NAMALWA (cell line): ENCODE data around the gene COLGALT1.
"Not testable (repeated sequence)": the region's sequence is repeated elsewhere in the genome, so short reads cannot be mapped to it uniquely, and the experiment has no call there.

Source experiments
- DNase-seq: peaks from one replicate; pipeline ENCODE4 v3.0.0-alpha.2; 2015; ENCODE audit warnings: low spot score

COLGALT1 gene

GRCh38 chr19:17562097-17562496 is 6.6 kb downstream of the COLGALT1 start:
- DNase-seq, result no peak

DNA sequence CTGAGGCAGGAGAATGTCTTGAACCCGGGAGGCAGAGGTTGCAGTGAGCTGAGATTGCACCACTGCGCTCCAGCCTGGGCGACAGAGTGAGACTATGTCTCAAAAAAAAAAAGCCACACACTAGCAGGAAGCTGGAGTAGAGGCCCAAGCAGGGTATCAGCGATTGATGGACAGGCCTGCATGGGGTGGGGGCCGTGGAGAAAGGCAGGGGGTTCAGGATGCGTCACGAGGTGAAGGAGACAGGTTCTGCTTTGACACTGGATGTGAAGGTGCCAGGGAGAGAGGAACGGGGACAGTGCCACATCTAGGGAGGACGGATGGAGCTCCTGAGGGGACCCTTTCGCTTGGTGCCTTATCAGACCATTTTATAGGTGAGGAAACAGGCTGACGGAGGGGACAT is 7.1 kb downstream of the COLGALT1 start:
- no peak for DNase-seq

GRCh38 chr19:17564781-17565180 is 9.3 kb downstream of the COLGALT1 start:
- no peak for DNase-seq

DNA sequence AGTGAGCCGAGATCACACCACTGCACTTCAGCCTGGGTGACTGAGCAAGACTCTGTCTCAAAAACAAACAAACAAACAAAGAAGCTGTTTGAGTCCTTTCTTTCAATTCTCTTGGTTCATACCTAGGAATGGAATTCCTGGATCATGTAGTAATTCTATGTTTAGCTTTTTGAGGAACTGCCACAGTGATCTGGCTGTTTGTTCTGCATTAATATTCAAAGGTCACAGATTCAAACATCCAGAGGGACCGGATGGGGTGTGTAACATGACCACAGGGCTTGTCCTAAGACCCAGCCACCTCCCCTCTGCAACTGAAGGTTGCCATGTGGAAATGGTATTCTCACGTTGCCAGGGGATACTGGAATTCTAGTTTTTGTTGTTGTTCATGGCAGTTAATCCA is 10.2 kb downstream of the COLGALT1 start:
- DNase-seq, result no peak

DNA sequence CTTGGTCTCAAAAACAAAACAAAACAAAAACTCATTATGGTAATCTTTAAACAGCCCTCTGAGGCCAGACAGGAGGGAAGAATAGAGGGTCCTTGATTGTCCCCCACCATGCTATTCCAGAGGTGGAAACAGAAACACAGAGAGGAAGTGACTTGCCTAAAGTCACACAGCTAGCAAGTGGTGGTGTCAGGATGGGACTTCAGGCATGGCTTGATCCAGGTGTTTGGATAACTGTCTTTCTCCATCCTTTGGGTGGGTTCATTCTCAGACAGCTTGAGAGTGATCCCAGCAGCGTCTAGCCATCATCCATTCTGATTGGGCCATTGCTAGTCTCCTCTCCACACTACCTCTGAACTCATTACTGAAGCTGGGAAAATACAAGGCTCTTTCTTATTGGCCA is 12.5 kb downstream of the COLGALT1 start:
- no peak for DNase-seq

DNA sequence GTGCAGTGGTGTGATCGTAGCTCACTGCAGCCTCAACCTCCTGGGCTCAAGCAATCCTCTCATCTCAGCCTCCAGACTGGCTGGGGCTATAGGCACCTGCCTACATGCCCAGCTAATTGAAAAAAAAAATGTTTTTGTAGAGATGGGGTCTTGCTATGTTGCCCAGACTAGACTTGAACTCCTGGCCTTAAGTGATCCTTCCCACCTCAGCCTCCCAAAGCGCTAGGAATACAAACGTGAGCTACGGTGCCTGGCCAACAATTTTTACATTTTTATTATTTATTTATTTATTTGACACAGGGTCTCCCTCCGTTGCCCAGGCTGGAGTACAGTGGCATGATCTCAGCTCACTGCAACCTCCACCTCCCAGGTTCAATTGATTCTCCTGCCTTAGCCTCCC is 14.8 kb downstream of the COLGALT1 start:
- not testable (repeated sequence) for DNase-seq

DNA sequence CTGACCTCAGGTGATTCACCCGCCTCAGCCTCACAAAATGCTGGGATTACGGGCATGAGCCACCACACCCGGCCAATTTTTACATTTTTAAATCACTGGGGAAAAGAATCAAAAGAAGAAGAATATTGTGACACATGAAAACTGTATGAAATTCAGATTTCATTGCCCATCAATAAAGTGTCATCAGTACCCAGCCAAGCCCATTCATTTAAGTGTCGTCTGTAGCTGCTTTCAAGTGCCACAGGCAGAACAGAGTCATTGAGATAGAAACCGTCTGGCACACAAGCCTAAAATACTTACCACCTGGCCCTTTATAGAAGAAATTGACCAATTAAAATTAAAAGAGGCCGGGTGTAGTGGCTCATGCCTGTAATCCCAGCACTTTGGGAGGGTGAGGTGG is 15.3 kb downstream of the COLGALT1 start:
- DNase-seq, result no peak

DNA sequence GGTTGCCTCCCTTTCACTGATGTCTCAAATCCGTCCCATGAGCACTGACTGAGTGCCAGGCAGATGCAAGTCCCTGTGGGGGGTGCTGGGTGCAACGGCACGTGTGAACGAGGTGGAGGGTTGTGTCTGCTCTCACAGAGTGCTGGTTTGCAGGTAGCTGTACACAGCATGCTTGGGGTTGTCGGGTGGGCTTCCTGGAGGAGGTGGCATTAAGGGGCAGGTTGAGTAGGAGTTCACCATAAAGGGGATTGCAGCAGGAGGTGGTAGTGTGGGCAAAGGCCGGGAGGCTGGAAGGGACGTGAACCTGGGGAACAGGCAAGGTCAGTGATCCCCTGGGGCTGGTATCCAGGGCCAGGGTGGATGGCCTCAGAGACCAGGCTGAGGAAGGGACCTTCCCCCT is 17.2 kb downstream of the COLGALT1 start:
- no peak for DNase-seq

DNA sequence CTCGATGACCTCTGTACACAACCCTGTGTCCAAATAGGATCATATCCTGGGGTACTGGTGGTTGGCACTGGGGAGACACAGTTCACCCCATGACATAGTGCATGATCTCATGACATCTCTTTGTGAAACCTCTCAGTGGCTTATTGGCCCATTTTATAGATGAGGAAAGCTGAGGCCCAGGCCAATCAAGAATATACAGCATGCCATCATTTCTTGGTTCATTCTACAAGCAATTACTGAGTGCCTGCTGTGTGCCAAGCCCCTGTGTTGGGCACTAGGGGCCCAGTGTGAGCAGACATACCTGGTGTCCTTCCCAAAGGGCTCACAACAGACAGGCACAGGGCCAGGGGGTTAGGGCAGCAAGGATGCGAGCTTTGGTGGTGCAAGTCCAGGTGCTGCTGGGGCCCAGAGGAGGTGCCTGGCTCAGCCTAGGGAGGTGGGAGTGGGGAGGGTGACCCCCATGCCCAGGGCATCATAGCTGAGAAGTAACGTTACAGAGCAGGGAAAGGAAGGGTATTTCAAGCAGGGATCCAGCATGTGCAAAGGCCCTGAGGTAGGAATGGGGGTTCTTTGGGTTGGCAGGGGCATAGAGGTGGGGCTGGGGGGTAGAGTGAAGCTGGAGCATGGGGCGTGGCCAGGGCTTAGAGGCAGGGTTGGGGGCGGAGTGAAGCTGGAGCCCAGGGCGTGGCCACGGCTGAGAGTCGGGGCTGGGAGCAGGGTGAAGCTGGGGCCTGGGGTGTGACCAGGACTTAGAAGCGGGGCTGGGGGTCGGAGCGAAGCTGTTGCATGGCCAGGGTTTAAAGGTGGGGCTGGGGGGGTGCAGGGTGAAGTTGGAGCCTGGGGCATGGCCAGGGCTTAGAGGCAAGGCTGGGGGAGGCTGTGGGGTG is 20.7 kb downstream of the COLGALT1 start:
- DNase-seq, result no peak

- DNase-seq, result peak; percentile 66
Observed at GRCh38 chr19:17576758-17577456, 21.5 kb downstream of the COLGALT1 start.

GRCh38 chr19:17577457-17578097 is 22.1 kb downstream of the COLGALT1 start:
- DNase-seq, result no peak

GRCh38 chr19:17579661-17580244 is 24.3 kb downstream of the COLGALT1 start:
- DNase-seq, result peak; percentile 95

DNA sequence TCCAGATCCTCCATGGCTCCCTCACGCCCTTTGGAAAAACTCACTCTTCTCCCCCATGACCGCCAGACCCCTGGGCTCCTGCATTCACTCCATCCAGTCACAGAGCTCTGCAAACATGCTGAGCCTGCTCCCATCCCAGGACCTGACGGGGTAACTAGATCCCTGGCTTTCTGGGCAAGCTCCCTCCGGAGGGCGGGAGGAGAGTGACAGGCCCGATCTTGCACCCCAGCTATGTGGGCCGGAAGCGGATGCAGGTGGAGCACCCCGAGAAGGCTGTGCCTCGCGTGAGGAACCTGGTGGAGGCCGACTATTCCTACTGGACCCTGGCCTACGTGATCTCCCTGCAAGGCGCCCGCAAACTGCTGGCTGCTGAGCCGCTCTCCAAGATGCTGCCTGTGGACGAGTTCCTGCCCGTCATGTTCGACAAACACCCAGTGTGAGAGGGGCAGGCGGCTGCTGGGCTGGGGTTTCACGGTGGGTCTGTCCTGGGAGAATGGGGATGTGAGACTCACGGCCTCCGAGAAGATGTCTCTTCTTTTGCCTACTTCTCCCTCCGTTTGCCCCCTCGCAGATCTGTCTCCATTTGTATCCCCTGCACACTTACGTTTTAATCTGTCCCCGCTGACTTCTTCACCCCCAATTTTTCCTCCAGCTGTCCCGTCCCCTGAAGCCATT is 25.2 kb downstream of the COLGALT1 start:
- no peak for DNase-seq

GRCh38 chr19:17581211-17581874 is 25.9 kb downstream of the COLGALT1 start:
- DNase-seq, result no peak

DNA sequence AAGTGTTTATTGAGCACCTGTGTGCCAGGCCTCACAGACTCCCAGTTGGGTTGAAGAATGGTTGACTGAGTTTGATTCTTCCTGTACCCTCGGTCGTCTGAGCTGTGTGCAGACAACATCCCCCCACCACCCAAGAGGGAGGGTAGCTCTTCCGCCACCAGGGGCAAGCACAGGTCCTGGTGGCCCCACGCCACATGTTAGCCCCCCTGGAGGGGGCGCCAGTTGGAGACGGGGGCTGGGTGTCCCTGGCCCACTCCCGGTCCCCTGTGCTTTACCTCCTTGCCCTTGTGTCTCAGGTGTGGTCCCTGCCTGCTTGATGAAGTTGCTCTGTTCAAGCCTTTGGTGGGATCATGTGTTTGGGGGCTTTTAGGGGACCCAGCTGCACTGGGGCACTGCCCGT is 27.2 kb downstream of the COLGALT1 start:
- no peak for DNase-seq

- no peak for DNase-seq
Observed at GRCh38 chr19:17584132-17584531, 28.7 kb downstream of the COLGALT1 start.

DNA sequence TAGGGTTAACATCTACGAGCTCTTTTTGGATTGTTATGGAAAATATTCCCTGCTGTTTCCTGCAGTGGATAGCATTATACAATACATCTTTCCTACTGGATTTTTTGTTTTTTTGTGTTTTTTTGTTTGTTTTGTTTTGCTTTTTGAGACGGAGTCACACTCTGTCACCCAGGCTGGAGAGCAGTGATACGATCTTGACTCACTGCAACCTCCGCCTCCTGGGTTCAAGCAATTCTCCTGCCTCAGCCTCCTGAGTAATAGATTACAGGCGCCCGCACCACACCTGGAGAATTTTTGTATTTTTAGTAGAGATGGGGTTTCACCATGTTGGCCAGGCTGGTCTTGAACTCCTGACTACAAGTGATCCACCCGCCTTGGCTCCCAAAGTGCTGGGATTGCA is 29.9 kb downstream of the COLGALT1 start:
- DNase-seq, result not testable (repeated sequence)

DNA sequence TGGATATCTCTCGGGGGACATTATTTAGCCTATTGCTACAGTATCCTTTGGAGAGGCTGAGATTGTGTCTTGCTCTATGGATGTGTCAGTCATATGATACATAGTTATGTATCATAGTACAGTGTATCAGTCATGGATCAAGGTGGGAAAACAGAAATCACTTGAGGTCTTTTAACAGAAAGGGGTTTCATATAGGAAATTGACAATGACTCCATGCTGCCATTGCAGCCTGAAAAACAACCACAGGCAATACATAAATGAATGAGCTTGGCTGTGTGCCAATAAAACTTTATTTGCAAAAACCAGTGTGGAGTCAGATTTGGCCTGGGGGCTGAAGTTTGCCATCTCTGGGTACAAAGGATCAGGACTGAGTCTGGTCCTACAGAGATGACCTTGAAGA is 35.4 kb downstream of the COLGALT1 start:
- no peak for DNase-seq

- DNase-seq, result not testable (repeated sequence)
Observed at GRCh38 chr19:17594296-17594695, 38.8 kb downstream of the COLGALT1 start.

DNA sequence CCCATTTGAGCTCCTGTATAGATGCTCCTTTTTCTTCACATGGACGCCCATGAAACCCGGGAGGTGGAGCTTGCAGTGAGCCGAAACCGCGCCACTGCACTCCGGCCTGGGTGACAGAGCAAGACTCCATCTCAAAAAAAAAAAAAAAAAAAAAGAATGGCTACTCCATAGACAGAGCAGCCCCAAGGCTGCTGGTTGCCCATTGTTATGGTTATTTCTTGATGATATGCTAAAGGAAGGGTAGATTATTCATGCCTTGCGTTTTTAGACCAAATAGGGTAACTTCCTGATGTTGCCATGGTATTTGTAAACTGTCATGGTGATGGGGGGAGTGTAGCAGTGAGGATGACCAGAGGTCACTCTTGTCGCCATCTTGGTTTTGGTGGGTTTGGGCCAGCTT is 42.6 kb downstream of the COLGALT1 start:
- not testable (repeated sequence) for DNase-seq

GRCh38 chr19:17598953-17599352 is 43.5 kb downstream of the COLGALT1 start:
- DNase-seq, result peak; percentile 43
